Activated CD8-positive, alpha-beta memory T cell treated with anti-CD3 and anti-CD28 coated beads for 1 hour (primary cell): ENCODE data around the gene PRAMEF5.
"Not testable (repeated sequence)": the region's sequence is repeated elsewhere in the genome, so short reads cannot be mapped to it uniquely, and the experiment has no call there.

Experiments
- DNase-seq, 2 donors: peaks; one replicate each; pipeline ENCODE4 v3.0.0-alpha.2; 2020; ENCODE audit warnings: low read depth in 1 of 2; ENCODE audit errors: extremely low read depth in 1 of 2

Gene PRAMEF5

DNA sequence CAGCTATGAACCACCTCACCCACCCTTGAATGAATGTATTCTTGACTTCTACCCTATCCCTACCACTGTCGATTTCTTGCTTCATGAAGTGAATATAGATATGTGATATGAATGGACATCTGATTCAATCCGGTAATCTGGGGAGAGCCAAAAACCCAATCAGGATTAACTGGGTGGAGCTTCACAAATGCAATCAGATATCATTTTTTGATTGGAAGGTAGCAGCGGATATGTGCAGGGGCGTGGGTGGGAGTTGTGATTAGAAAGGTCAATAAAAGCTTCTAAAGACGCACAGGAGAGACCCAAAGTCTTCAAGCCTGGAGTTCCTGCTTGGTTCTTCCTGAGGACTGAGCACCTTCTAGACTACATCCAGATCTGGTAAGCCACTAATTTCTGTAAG is at the start of gene PRAMEF5:
Gene PRAMEF5, plus strand, starts transcription at position 301 of the 400 bp plus-strand sequence. CDS start 5,071 bp downstream, outside the sequence.
- DNase-seq, result not testable (repeated sequence)

GRCh38 chr1:13208712-13209111 is 45.3 kb upstream of the PRAMEF5 start:
- not testable (repeated sequence) for DNase-seq

GRCh38 chr1:13216619-13217018 is 37.4 kb upstream of the PRAMEF5 start:
- DNase-seq, result not testable (repeated sequence)

- not testable (repeated sequence) for DNase-seq
Observed at GRCh38 chr1:13219203-13219602, 34.8 kb upstream of the PRAMEF5 start.

DNA sequence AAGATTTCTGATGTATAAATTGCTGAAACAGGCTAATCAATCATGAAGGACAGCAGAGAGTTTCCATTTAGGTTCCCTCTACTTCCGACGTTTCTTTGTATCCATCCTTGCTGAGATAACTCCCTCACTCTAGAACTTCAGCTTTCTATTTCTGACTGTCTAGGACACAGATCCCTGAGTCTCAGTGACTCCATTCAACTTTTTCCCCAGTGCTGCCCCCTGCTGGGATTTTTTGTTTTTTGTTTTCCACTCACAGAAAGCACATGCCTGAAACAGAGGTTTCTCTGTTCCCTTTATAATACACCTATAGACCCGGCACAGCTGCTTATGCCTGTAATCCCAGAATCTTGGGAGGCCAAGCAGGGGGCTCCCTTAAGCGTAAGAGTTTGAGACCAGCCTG is 31.2 kb upstream of the PRAMEF5 start:
- DNase-seq, result not testable (repeated sequence)

GRCh38 chr1:13224480-13225060 is 29.4 kb upstream of the PRAMEF5 start:
- DNase-seq, result no peak

GRCh38 chr1:13225675-13226204 is 28.3 kb upstream of the PRAMEF5 start, which contains the start of gene PRAMEF18:
Gene PRAMEF18 (minus strand): TSS chr1:13226154. CDS start chr1:13226106, 48 bp downstream.
- not testable (repeated sequence) for DNase-seq

DNA sequence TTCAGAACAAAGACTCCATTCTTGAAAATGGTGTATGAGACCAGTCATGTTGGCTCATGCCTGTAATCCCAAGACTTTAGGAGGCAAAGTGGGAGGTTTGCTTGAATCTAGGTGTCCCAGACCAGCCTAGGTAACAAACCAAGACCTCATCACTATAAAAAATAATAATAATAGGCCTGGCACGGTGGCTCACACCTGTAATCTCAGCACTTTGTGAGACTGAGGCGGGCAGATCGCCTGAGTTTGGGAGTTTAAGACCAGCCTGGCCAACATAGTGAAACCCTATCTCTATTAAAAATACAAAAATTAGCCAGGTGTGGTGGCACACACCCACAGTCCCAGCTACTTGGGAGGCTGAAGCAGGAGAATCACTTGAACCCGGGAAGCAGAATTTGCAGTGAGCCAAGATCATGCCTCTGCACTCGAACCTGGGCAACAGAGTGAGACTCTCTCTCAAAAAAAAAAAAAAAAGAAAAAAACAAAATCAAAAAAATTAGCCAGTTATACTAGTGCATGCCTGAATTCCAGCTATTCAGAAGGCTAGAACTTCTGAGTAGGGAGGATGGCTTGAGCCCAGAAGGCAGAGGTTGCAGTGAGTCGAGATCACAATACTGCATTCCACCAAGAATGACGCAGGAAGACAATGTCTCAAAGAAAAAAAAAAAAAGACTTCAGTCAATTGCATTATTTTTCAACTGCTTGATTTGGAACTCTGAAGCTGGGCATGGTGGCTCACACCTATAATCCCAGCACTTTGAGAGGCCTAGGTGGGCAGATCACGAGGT is 26.5 kb upstream of the PRAMEF5 start:
- DNase-seq, result not testable (repeated sequence)

DNA sequence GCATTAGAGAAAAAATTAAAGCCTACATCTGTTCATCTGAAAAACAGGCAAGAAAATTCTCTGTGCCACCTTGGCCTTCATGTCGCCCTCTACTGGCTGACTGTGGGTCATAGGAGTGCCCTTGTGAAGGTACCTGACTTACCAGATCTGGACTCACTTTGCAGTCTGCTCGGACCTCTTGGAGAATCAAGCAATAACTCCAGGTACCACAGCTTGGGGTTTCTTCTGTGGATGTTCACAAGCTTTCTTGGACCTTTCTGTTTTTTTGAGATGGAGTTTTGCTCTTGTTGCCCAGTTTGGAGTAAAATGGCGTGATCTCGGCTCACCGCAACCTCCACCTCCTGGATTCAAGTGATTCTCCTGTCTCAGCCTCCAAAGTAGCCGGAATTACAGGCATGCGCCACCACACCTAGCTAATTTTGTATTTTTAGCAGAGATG is 25.6 kb upstream of the PRAMEF5 start:
- DNase-seq, result peak in 1 of 2 donors; percentile 17

GRCh38 chr1:13230096-13230495 is 23.9 kb upstream of the PRAMEF5 start:
- DNase-seq, result not testable (repeated sequence)

DNA sequence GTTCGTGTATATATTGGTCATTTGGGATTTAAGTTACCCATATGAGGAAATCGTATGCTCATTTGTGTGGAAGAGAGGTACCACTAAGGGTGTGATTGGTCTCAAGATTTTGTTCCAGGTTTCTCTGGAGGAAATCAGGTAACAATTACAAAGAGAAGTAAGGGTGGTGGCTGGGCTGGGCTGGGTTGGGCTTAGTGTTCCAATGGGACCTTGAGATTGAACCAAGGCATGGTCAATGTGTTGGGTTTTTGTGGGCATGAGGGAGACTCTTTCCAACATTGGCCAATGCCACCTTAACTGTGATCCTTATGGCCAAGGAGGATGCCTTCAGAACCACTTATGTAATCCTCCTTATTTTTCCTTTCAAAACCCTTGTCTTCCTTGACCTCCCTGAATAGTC is 23.4 kb upstream of the PRAMEF5 start:
- not testable (repeated sequence) for DNase-seq

DNA sequence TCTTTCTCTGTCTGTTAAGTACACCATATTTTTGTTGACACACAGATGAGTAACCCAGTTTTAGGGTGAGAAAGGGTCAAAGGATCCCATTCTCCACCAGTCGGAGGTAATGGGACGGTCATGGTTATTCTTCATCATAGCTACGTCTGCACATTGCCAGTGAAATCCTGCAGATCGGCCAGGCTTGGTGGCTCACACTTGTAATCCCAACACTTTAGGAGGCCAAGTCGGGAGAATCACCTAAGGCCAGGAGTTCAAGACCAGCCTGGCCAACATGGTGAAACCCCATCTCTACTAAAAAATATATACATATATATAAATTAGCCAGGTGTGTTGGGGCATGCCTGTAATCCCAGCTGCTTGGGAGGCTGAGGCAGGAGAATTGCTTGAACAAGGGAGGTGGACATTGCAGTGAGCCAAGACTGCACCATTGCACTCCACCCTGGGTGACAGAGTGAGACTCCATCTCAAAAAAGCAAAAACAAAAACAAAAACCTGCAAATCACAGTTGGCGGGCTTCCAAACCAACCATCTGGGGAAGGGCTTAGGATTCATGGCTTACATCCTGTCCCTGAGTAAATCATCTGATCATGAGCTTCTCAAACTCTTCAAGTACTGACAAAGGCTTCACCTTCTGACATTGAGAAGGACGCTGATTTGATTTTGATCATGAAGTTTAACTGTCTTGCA is 22.8 kb upstream of the PRAMEF5 start:
- not testable (repeated sequence) for DNase-seq

- DNase-seq, result not testable (repeated sequence)
Observed at GRCh38 chr1:13232056-13232455, 21.9 kb upstream of the PRAMEF5 start.

DNA sequence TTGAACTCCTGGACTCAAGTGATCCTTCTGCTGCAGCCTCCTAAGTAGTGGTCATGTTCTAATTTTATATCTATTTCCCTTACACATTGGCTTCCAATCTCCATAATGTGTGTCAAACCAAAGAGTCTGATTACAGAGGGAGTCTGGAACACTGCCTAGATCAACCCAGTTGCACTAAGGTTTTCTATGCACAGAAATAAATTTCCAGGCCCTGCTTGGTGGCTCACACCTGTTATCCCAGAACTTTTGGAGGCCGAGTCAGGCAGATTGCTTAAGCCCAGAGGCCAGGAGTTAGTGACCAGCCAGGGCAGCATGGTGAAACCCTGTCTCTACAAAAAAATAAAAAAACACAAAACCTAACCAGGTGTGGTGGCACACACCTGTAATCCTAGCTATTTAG is 19.9 kb upstream of the PRAMEF5 start:
- not testable (repeated sequence) for DNase-seq

- DNase-seq, result not testable (repeated sequence)
Observed at GRCh38 chr1:13237572-13237971, 16.4 kb upstream of the PRAMEF5 start.

- DNase-seq, result not testable (repeated sequence)
Observed at GRCh38 chr1:13239633-13240032, 14.4 kb upstream of the PRAMEF5 start.

DNA sequence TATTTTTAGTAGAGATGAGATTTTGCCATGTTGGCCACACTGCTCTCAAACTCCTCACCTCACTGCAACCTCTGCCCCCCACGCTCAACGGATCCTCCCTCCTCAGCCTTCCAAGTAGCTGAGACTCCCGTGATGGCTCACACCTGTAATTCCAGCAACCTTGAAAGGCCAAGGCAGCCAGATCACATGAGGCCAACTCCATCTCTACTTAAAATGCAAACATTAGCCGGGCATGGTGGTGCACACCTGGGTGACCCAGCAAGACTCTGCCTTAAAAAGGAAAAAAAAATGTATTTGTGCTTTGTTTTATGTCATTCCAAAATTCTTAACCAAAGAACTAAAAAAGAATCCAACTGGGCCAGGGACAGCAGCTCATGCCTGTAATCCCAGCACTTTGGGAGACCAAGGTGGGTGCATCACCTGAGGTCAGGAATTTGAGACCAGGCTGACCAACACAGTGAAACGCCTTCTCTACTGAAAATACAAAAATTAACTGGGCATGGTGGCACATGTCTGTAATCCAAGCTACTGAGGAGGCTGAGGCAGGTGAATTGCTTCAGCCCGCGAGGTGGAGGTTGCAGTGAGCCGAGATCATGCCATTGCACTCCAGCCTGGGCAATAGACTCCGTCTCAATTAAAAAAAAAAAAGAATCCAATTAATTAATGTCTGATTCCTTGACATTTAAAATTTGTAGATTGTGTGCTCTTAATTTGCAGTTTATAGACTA is 10.3 kb upstream of the PRAMEF5 start:
- not testable (repeated sequence) for DNase-seq

GRCh38 chr1:13245841-13246553 is 8.0 kb upstream of the PRAMEF5 start:
- DNase-seq, result not testable (repeated sequence)

DNA sequence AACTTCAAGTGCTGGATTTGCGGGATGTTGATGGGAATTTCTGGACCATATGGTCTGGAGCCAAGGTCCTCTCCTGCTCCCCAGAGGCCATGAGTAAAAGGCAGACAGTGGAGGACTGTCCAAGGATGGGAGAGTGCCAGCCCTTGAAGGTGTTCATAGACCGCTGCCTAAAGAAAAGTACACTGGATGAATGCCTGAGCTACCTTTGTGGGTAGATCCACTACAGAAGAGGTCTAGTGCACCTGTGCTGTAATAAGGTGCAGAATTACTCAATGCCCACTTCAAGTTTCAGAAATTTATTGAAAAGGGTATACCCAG is 7.5 kb upstream of the PRAMEF5 start:
- DNase-seq, result not testable (repeated sequence)

GRCh38 chr1:13247122-13247521 is 6.9 kb upstream of the PRAMEF5 start:
- not testable (repeated sequence) for DNase-seq
